ENCODE measurements around the gene MYO10.

Gene MYO10

GRCh38 chr5:16617274-16617968, 318.7 kb downstream of the MYO10 start:
- peak; percentile 43 for DNase-seq (ENCODE audit: low read depth)

- DNase-seq (ENCODE audit: low read depth): peak; percentile 78
Observed at GRCh38 chr5:16616536-16617273, 319.4 kb downstream of the MYO10 start, which contains the start of gene RETREG1. RETREG1 (minus strand) TSS chr5:16616997; CDS start chr5:16616971, 26 bp downstream.

- DNase-seq (ENCODE audit: low read depth): no peak
Observed at GRCh38 chr5:16615741-16616535, 320.1 kb downstream of the MYO10 start.

DNA sequence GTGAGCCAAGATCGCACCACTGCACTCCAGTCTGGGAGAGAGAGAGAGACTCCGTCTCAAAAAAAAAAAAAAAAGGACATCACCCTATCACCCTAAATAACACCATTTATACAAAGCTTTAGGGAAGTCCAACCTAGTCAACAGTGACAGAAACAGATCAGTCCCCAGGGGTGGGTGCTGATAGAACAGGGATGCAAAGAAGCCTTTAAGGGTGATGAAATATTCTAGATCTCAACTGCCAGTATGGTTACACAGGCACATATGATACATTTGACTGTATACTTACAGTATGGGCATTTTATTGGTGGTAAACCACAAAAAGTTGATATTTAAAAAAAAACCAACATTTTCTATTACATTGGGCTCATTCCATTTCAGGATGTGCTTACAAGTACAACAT, 324.1 kb downstream of the MYO10 start:
- DNase-seq (ENCODE audit: low read depth): no peak

All from activated T-cell treated with anti-CD3 and anti-CD28 coated beads for 1 hour (primary cell).